AG10803 (cell line): ENCODE data around the gene TEN1.

Source experiments
- DNase-seq: peaks from one replicate; pipeline ENCODE4 v3.0.0; 2010; ENCODE audit warnings: low read depth
- H3K4me3 ChIP-seq: 2 replicates; pipeline ENCODE4 v1.5.1; 2011; ENCODE audit warnings: mild to moderate bottlenecking, low read length, control low read depth
- TF ChIP-seq, protein P1 (sequence below): conservative IDR thresholded peaks from 2 replicates; pipeline ENCODE4 v1.5.1; 2011; ENCODE audit warnings: mild to moderate bottlenecking, low read length, control low read depth, inconsistent platforms

TEN1 gene

DNA sequence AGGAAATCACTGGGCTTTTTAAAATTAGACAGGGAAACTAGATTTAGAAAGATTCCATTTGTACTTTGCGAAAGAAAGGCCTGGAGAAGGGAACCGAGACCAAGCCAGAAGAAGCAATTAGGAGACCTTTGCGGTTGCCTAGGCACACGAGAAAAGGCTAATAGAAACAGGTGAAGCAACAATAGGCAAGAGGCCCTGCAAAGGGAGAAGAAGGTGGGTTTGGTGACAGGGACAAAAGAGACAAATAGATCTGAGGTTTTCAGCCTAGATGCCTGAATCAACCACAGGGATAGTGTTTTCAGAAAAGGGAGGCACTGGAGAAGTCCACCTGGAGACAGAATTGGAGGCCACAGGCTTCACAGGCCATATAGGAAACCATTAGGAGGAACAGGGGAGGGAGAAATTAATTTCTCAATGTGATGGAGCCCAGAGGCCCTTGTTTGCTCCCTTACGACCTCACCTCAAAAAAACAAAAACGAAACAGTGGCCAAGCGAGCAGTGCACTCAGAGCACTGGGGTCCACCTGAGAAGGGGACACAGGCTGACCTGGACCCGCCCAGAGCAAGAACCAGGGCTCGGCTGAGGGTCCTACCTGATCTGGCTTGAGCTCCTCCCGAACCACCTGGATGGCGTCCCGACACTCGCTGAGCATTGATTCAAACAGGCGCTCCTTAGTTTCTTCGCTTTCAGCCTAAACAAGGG, 70.9 kb downstream of the TEN1 start:
- no peak overlapping the region for H3K4me3 ChIP-seq
- DNase-seq = no peak
- TF ChIP-seq, protein P1, sequence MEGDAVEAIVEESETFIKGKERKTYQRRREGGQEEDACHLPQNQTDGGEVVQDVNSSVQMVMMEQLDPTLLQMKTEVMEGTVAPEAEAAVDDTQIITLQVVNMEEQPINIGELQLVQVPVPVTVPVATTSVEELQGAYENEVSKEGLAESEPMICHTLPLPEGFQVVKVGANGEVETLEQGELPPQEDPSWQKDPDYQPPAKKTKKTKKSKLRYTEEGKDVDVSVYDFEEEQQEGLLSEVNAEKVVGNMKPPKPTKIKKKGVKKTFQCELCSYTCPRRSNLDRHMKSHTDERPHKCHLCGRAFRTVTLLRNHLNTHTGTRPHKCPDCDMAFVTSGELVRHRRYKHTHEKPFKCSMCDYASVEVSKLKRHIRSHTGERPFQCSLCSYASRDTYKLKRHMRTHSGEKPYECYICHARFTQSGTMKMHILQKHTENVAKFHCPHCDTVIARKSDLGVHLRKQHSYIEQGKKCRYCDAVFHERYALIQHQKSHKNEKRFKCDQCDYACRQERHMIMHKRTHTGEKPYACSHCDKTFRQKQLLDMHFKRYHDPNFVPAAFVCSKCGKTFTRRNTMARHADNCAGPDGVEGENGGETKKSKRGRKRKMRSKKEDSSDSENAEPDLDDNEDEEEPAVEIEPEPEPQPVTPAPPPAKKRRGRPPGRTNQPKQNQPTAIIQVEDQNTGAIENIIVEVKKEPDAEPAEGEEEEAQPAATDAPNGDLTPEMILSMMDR = no peak
